ENCODE data around the gene CBL. TPM values are rescaled to one million over a fixed set of nuclear protein-coding genes. Genes with fewer than 3 reads are reported as not detected.

CBL gene
- total RNA-seq = 10 to 100 TPM; 12.9 to 26.6 (median 20.9) TPM

DNA sequence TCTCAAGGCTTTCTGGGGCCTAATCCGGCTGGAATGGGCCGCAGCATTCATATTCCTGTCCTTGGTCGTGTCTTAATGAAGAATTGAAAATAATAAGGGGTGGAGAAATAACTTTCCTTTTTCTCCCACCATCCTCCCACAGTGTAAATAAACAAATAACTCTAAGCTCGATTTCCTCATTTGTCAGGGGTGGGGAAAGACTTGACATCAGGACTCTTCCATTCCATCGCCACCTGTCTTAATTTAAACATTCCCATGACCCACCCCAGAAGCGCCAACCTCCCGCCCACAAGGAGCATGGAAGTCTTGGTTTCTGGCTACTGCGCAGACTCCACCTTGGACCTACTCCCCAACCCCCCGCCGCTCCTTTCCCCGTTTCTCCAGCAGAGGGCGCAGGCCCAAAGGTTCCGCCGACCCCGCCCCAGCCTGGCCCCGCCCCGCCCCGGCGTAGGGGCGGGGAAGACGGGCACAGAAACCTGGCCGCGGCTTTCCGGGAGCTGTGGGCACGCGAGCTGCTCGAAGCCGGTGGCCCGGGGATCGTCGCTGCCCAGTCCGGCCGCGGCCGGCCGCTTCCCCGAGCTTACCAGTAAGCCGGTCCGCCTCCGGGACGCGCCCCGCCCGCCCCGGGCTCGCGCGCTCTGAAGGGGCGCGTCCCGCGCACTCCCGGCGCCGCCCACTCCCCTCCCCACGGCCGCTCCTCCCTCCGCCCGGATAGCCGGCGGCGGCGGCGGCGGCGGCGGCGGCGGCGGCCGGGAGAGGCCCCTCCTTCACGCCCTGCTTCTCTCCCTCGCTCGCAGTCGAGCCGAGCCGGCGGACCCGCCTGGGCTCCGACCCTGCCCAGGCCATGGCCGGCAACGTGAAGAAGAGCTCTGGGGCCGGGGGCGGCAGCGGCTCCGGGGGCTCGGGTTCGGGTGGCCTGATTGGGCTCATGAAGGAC lies at the start of gene CBL:
Gene CBL (plus strand): TSS at position 766 of the 937 bp plus-strand sequence. CDS start 79 bp downstream, at position 845.
- TF ChIP-seq, protein P1, sequence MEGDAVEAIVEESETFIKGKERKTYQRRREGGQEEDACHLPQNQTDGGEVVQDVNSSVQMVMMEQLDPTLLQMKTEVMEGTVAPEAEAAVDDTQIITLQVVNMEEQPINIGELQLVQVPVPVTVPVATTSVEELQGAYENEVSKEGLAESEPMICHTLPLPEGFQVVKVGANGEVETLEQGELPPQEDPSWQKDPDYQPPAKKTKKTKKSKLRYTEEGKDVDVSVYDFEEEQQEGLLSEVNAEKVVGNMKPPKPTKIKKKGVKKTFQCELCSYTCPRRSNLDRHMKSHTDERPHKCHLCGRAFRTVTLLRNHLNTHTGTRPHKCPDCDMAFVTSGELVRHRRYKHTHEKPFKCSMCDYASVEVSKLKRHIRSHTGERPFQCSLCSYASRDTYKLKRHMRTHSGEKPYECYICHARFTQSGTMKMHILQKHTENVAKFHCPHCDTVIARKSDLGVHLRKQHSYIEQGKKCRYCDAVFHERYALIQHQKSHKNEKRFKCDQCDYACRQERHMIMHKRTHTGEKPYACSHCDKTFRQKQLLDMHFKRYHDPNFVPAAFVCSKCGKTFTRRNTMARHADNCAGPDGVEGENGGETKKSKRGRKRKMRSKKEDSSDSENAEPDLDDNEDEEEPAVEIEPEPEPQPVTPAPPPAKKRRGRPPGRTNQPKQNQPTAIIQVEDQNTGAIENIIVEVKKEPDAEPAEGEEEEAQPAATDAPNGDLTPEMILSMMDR (IDR thresholded peaks at IDR 0.05) = peak in 2 of 3 donors; percentile 25 to 34
- DNase-seq (ENCODE audit: low spot score) (peak; percentile 96), ATAC-seq (ENCODE audit: low FRiP score) (peak; percentile 98)

DNA sequence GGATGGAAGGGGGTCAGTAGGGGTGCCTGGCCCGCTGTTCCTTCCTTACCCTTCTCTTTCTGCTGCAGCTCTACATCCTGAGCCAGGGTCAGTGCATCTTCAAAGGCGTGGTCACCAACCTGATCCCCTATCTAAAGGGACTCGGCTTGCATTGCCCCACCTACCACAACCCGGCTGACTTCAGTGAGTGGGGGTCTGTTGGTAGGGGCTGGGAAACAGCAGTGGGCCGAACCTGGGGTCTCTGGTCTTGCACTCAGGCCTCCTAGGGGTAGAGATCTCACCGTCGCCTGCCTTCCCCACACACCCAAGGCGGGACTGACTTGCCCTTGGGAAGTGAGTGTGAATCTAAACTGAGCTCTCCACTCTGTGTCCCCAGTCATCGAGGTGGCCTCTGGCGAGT lies 49.6 kb upstream of the CBL start:
- DNase-seq (ENCODE audit: low spot score) = no peak
- no peak for ATAC-seq (ENCODE audit: low FRiP score)
- TF ChIP-seq, protein P1 (IDR thresholded peaks at IDR 0.05) = no peak

DNA sequence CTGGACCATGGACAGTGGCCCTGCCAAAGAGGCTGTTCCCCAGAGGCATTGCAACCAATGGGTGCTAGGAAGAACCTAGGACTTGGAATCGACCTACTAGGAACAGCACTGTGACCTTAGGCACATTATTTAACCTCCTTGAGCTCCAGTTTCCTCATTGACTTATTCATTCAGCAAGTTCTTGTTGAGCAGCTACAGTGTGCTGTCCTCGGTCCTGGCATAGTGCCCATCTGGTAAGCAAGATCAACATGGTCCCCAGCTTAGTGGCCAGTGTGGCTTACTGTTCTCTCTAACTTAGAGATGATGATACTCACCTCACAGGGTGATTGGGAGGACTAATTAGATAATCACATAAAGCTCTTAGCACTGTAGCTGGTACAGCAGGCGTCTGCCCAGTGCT lies 49.1 kb upstream of the CBL start:
- ATAC-seq (ENCODE audit: low FRiP score) (no peak), DNase-seq (ENCODE audit: low spot score) (no peak)
- TF ChIP-seq, protein P1 (IDR thresholded peaks at IDR 0.05) = no peak

DNA sequence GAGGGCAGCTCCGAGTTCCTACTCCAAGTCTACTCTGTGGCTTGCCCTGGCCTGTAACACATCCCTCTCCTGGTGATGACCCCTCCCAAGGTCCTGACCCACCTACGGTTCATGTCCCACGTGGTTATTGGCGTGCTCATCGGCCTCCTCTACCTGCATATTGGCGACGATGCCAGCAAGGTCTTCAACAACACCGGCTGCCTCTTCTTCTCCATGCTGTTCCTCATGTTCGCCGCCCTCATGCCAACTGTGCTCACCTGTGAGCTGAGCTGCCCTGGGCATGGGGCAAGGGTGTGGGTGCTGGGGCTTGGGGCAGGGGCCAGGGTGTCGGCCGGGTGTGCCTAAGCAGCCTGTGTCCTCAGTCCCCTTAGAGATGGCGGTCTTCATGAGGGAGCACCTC lies 47.7 kb upstream of the CBL start:
- ATAC-seq (ENCODE audit: low FRiP score) (no peak), DNase-seq (ENCODE audit: low spot score) (no peak)
- TF ChIP-seq, protein P1 (IDR thresholded peaks at IDR 0.05) = no peak

DNA sequence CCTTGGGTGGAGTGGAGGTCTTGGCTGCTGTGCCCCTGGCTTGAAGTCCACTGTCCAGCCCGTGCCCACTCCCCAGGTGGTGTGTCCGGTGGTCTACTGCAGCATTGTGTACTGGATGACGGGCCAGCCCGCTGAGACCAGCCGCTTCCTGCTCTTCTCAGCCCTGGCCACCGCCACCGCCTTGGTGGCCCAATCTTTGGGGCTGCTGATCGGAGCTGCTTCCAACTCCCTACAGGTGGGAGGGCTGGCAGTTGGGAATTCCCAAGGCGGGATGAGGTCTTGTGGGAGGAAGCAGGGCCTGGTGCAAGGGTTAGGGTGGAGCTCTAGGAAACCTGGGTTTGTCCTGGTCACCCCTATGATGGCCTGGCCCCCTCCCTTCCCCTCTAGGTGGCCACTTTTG lies 46.0 kb upstream of the CBL start:
- no peak for ATAC-seq (ENCODE audit: low FRiP score)
- DNase-seq (ENCODE audit: low spot score) = no peak
- TF ChIP-seq, protein P1 (IDR thresholded peaks at IDR 0.05) = no peak

DNA sequence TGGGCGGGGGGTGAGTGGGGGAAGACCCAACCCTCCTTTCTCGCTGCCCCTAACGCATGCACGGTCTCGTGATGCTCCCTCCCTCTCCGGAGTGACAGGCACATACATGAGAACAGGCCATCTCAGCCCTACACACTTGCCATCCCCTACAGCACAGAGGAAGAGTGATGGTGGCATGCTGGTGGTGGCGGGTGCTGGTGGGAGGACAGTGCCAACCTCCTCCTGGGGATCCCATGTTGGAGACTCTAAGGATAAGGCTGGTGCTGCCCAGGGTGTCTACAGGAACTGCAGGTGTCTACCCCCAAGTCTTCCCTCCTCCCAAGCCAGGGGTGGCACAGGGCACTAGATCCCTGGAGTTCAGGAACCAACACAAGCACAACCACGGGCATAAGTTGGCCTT lies 44.3 kb upstream of the CBL start:
- ATAC-seq (ENCODE audit: low FRiP score) (no peak), DNase-seq (ENCODE audit: low spot score) (no peak)

More for the DNA sequence above, 44.3 kb upstream of the CBL start:
- TF ChIP-seq, protein P1 (IDR thresholded peaks at IDR 0.05) = no peak

All from omental fat pad (tissue), 4 donors.